HG02588 (cell line): ENCODE measurements around the gene CRYBG3.
"Not testable (repeated sequence)": the region's sequence is repeated elsewhere in the genome, so short reads cannot be mapped to it uniquely, and the experiment has no call there.

Experiments used
- ATAC-seq: cut with Tn5 transposase; IDR thresholded peaks from one replicate; pipeline ENCODE4 v1.9.1; 2021; ENCODE audit warnings: mild to moderate bottlenecking, moderate library complexity; ENCODE audit not compliant: unreplicated experiment

The CRYBG3 gene

DNA sequence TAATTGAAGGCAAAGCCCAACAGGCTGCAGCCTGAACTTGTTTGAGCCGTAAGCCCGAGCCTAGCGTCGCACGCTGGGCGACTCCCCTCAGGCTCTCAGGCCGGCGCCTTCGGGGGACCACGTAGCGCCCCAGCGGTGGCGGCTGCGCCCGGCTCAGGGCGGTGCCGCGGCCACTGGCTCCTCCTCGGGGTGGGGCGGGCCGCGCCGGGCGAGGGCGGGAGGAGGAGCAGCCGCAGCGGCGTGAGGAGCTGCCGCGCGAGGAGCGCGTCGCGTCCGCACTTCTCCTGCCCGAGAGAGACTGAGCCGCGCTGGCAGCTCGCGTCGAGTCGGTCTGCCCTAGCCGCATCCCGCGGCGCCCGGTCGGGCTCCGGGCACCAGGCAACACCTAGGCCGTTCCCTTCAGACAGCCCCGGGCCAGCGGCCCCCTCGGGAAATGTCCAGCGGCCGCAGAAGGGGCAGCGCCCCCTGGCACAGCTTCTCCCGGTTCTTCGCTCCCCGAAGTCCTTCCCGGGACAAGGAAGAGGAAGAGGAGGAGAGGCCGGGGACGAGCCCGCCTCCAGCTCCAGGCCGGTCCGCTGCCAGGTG lies at the start of gene CRYBG3:
Gene CRYBG3 (plus strand): TSS at position 238 of the 585 bp plus-strand sequence. CDS start 196 bp downstream, at position 434.
- peak; percentile 99 for ATAC-seq

DNA sequence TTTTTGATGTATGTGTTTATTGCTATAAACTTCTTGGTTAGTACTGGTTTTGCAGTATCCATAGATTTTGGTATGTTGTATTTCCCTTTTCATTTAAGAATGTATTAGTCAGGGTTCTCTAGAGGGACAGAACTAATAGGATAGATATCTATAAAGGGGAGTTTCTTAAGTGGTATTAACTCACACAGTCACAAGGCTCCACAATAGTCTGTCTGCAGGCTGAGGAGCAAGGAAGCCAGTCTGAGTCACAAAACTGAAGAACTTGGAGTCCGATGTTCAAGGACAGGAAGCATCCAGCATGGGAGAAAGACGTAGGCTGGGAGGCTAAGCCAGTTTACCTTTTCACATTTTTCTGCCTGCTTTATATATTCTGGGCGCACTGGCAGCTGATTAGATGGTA lies 48.9 kb upstream of the CRYBG3 start:
- ATAC-seq = no peak

DNA sequence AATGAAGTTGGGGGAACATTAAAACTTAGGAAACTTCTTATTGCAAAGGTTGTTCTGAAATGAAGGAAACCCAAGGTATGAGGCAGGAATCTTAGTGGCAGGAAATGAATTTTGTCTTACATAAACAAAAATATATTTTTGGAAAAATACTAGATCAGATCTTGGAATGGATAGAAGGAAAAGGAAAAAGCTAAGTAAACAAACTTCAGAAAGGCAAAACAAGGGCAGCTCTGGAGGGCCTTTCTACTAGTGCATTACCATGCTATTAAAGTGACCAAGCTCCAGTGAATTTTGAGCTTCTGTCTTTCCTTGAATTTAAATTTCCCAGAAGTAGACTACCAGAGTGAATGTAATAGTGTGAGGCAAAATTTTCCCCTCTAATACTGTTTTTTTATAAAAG lies 43.7 kb upstream of the CRYBG3 start:
- ATAC-seq = no peak

DNA sequence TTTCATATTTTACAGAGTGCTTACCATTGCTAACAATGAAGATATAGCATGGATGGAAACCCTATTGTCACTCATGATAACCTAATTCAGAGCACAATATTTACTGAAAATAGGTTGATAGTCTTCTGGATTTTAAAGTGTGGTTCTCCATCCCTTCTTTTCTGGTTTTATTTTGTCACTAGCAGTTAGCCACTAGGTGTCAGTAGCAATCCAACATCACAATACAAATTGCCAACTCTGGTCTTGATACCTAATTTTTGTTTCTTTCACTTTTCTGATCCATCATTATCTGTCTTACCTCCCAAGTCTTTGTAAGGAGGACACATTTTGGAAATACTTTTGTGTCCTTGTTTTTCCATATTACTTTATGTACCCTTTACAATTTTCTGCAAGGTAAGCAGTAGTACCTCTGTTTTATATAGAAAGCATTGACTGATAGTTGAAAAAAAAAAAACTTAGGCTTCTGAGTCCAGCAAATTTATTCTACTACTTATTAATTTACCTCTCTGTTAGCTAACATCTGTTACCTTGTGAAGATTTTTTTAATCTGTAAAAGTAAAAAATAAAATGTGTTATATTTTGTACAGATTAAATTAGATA lies 28.3 kb upstream of the CRYBG3 start:
- ATAC-seq = peak; percentile 66

DNA sequence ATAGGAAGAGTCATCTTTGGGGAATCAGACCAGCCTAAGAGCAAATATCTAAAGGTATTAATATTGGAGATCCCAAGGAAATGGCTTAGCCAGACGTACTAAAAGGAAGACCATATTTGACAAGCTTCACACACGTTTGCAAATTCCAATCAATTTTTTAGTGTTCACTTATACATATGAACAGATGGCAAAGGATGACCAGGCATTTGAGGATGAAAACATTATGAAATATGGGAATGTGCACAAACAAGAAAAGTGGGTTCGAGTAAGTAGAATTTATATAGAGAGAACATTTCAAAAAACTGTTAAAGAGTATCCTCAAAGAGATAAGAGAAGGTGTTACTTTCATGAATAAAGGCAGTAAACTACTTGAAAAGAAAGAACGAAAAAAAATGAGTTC lies 25.9 kb upstream of the CRYBG3 start:
- no peak for ATAC-seq

DNA sequence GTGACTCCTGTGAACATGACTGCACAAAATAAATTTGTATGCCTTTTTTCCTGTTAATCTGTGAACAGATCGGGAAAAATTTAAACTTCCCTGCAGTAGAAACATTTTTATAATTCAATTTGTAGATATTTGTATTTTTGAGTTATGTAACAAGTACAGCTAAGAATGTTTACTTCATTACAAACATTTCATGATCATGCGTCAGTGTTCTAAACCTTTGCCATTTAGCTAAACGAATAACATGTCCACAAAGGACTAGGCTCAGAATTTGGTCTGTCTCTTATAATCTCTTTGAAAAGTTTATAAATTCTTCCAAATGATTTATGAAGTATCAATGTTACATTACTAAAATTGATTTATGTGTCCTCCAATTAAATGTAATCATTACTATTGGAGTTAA lies 17.3 kb upstream of the CRYBG3 start:
- no peak for ATAC-seq

DNA sequence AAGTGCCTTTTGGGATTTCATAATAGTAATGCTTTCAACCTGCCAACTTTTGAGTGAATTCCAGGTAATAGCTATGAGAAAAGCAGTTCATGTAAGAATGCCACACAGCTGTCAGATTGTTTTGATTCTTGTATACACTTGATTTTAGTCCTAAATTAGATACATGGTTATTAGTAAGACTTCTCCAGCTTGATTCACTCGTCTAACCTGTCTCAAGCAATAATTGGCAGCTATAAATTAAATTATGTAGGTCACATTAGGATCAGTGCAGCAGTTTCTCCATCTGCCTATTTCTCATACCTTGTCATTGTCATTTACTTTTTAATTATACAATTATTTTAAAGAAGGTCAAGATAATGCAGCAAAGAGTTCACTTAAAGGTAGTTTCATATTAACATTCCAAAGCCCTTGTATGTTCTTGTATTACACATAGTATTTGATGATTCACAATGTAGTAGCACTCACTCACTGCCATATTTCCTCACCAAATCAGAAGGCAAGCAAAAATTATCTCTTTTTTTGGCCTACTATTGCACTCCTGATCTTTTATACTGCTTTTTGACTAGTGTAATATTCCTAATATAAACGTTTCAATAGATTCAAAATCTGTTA lies 10.9 kb upstream of the CRYBG3 start:
- no peak for ATAC-seq

DNA sequence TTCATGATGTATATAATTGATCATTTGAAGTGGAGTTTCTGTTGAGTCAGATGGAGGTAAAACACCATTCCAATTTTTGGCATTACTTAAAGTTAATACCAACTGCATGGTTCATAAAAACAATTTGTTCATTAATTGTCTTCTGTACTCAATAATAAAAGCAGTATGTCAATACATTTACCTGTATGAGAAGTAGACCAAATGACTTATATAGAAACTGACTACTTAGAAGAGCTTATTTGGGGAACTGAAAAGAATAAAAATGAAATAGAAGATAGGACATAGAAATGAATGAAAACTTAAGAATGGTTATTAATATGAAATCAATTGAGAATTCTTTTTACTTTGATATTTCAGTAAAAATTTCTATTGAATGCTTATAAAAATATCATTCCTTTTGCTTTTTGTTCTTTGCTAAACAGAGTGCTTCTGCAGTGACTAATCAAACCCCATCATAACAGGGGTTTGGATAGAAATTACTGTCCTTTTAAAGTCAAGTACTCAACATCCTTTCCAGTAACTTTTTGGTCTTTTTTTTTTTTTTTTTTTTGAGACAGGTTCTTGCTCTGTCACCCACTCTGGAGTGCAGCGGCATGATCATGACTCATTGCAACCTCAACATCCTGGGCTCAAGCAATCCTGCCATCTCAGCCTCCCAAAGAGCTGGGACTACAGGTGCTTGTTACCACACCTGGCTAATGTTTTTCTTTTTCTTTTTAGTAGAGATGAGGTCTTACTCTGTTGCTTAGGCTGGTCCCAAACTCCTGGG lies 6.5 kb upstream of the CRYBG3 start:
- no peak for ATAC-seq

DNA sequence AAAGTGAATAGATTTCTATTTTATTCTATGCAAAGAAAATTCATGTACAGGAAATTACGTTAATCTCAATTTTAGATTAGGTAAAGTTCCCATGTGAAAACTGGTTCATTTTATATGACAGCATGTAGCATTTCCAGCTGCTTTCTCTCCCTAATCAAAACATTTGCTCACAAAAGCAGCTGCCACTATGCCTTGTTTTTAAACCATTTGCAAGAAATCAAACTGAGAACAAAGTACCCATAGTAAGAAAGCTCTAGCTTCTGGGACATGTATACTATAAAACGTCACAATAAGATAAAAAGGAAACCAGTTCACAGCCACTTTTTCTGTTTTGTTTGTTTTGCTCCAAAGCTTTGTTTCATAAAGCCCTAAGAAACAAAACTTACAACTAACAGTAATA lies 5.0 kb upstream of the CRYBG3 start:
- ATAC-seq = no peak

DNA sequence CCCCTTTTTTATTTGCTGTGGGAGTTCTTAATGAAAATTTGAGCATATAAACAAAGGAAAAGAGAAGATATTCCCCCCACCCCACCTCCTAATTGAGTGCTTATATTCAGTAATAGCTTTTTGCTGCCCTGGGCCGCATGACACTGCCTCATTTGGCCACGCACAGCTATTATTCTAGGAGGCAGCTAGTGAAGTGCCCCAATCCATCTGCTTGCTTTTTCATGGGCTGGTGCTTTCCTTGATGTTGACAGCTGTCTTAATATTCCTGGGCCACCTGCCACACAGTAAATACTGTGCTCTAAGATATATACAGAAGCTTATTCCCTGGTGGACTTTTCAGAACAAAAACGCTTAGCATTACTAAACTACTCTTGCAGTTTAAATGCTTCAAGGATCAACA lies 3.8 kb upstream of the CRYBG3 start:
- ATAC-seq = no peak

DNA sequence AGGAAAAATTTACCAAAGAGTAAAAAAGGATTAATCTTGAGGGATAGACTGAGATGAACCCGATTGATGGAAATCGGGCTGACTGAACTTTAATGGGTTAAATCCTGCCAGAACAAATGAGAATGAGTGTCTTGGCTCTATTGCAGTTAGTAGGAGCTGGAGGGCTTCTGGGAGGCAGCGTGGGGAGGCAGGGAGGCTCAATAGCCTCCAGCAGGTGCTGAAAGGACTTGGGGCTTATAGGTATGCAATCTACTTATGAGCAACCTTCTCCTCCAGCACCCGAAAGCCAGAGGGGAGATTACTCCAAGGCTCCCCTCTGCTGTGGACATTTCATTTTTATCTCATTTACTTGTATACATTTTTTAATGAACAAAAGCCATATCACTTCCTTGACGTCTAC lies 1.0 kb upstream of the CRYBG3 start:
- ATAC-seq = no peak

DNA sequence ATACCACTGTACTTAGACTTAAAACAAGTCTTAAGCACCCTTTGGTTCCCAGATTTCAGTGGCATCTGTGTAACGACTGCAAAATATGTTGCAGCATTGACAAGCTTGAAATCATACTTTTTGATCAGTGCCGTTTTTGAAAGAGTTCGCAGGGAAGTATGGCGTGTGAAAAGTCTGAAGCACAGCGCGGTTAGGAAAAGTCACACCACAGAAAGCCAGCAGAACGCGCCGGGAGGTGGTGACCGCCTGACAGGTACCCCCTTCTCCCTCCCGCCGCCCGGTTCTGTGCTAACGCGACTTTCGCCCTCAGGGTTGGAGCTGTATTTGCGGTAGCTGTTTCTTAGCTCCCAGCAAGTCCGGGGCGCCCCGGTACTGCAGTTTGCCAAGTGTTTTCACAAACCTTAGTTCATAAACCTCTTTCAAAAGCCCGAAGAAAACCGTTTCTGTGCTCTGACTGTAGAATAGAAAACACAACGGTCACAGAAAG lies 481 bp upstream of the CRYBG3 start:
- ATAC-seq = peak; percentile 35

DNA sequence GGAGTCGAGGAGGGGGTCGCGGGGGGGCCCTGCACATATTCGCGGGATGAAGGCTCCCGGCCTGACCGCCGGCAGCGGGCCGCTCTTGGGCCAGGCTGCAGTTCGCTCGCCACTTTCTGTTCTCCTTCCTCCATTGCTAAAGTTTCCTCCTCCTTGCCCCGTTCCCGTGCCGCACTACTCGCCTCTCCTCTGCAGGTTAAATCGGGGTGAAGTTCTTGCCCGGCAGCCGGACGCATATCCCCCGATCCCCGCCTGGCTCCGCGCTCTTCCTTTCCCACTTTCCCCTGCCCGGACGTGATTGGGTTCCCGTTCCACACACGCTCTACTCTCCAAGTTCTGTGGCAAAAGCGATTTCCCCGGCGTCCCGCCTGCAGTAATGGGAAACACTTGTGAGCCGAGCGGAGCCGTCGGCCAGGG lies 556 bp downstream of the CRYBG3 start:
- ATAC-seq = peak; percentile 25

DNA sequence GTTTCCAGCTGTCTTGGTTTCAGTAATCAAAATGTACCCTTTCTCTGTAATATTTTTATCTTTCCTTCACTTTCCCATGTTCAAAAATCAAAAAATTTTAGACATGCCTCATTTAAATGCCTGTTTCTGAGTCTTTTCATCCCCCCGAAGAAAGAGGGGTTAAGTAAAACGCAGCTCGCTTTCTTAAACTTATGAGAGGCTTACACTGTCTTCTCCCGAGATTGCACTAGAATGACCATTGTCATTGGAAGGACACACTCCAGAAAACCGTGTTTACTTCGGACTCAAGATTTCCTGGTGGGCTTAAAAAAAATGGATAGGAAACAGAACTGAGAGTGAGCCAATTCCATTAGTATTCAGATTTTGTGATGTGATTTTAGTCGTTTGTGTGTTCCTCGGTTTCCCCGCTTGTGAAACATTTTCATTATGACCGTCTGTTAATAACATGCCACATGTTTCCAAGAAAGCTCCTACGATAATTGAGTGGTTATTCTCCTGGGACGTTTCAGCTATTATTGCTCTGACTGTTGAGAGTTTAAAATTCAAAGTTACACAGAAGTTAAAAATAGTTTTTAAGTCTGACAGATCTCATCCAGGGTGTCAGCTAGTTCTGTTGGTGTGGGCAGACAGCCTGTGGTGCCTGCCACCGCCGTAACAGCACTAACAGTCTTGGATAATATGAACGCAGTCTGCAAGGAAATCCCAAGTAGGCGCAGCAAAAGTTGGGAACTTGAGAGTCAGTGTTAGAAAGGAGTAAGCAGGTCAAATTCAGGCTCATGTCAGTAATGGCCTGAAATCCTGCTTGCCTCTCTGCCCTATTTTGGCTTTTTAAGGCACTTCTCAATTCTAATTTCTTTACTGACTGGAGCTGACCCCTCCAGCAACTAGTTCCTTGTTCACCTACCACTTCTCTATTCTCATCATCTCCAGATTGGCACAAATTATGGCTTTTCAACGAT lies 1.5 kb downstream of the CRYBG3 start:
- no peak for ATAC-seq

DNA sequence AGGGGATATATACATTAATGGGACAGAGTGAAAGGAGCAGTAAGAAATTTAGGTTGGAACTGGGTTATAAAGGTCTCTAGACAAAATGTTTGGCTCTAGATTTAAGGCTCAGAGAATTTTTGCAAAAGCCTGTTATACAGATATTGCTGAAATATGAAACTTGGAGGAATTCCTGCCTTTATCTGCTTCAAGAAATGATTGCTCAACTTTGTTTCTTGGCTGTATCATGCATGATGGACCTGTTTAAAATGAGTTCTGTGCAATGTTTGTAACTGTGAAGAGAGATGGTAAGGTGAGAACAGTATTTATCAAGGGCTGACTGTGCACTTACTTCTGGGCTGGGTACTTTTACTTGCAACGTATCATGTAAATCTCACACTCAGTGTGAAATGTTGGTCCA lies 3.3 kb downstream of the CRYBG3 start:
- no peak for ATAC-seq

DNA sequence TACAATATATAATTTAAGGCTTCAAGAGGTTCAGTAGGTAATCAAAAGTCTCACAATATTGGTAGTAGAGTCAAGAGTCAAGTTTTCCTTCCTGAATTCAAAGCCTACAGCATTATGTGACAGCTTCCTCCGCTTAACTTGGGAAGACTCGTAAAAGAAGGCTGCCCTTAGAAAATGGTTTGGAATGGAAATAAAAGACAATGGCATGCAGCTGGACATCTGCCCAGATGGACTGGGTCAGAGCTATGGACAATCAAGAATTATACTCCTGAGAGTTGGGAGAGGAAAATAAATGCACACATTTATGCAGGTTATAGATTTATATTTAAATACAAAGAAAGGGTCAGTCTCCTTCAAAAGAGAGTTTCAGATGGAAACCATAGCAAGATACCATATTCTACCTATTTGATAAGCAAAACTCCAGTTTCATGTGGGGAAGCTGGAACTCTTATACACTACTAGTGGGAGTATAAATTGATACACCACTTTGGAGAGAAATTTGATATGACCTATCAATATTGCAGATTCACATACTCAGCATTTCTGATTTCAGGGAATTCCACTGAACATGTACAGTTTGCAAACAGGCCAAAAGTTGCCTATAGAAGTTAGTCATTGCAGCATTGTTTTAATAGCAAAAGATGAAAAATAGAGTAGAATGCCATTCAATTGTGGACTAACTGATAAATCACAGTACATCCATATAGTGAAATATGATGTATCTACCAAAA lies 6.1 kb downstream of the CRYBG3 start:
- ATAC-seq = no peak

DNA sequence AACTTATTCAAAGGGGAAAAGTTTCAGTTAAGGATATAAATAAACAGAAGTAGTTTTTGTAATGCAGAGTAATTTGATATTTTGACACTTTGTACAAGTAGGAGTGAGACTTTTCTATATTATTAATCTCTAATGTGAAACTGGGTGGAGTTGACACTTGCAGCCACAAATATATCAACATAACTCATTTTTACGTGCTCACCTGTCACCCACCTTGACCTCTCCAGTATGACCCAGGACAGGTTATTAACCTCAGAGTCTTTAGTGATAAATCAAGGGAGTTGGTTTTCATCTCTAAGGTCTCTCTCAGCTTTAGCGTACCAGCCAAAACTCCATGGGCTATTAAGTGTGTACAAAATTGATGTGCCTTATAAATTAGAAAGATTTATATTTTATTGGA lies 7.4 kb downstream of the CRYBG3 start:
- ATAC-seq = no peak

DNA sequence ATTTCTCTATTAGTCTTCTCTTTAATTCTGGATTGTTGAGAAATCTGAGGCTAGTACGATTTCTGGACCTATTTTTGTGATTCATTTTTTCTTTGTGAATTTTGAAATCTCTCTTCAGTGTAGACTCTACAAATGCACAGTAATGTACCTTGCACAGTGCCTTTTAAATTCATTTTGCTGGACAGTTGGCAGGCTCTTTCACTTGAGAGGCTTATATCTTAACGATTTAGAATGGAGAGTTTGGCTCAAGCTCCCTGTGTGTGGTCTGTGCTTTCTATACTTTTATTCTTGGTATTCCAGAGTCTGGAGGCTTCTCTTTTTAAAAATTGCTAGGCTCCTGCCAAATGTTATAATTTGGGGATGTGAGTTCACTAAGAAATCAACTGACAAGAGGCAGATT lies 8.8 kb downstream of the CRYBG3 start:
- ATAC-seq = no peak

DNA sequence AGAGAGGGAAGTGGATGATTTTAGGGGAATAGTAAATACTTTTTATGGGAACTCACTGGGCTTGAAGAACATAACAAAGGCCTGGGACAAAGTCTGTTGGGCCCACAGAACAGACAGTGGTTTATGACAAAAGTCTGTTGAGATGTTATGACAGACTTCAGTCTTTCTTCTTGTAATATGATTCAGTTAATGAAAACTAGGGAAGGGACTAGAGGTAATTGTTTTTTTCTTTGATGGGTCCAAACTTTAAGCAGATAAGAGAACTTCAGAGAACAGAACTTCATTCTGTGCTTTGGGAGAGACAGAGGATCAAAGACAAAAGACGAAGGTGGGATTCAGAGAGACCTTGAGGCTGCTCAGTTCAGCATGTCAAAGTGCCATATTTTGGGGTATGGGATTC lies 9.3 kb downstream of the CRYBG3 start:
- ATAC-seq = no peak

DNA sequence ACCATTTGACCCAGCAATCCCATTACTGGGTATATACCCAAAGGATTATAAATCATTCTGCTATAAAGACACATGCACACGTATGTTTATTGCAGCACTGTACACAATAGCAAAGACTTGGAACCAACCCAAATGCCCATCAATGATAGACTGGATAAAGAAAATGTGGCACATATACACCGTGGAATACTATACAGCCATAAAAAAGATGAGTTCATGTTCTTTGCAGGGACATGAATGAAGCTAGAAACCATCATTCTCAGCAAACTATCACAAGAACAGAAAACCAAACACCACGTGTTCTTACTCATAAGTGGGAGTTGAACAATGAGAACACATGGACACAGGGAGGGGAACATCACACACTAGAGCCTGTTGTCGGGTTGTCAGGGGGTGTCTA lies 11.4 kb downstream of the CRYBG3 start:
- ATAC-seq = not testable (repeated sequence)
